Uterus (tissue), 2 donors: ENCODE measurements around the gene LCTL.

ENCODE experiments used
- POLR2A ChIP-seq, 2 donors: fragments of 450-650 bp; IDR thresholded peaks; one replicate each; pipeline ENCODE4 v1.6.1; 2016; ENCODE audit warnings: antibody characterized with exemption in 2 of 2, mild to moderate bottlenecking in 1 of 2, moderate library complexity in 1 of 2
- TF ChIP-seq, protein P1 (sequence below), 4 experiments: fragments of 200-600 bp in 2 of 4; fragments of 450-650 bp in 2 of 4; sonication (generic) in 2 of 4; IDR thresholded peaks; one replicate each; pipeline ENCODE4 v1.5.1; 2016 to 2019; ENCODE audit warnings: antibody characterized with exemption in 4 of 4, mild to moderate bottlenecking in 2 of 4, moderate library complexity in 1 of 4

DNA sequence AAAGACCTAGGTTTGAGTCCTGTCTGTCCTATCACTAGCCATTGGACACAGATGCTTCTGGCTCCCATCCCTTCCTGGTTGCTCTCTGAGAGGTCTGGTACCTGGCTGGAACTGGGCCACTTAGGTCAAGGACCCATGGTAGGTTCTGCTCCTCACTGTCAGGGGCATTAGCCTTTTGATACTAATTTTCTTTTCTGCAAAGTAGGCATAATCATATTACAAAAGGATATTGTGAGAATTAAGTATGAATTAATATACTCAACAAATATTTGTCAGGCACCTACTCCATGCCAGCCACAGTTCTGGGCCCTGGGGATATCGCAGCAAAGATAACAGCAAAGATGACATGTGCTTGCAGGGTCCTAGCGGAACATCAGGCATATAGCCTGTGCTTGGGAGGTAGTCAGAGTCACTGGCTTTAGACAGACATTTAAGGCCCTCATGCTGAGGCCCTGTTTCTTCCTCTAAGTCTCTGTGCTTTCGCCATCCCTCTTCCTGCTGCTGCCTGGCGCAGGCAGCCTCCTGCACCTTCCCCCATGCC, 25.6 kb upstream of the LCTL start:
- TF ChIP-seq, protein P1, sequence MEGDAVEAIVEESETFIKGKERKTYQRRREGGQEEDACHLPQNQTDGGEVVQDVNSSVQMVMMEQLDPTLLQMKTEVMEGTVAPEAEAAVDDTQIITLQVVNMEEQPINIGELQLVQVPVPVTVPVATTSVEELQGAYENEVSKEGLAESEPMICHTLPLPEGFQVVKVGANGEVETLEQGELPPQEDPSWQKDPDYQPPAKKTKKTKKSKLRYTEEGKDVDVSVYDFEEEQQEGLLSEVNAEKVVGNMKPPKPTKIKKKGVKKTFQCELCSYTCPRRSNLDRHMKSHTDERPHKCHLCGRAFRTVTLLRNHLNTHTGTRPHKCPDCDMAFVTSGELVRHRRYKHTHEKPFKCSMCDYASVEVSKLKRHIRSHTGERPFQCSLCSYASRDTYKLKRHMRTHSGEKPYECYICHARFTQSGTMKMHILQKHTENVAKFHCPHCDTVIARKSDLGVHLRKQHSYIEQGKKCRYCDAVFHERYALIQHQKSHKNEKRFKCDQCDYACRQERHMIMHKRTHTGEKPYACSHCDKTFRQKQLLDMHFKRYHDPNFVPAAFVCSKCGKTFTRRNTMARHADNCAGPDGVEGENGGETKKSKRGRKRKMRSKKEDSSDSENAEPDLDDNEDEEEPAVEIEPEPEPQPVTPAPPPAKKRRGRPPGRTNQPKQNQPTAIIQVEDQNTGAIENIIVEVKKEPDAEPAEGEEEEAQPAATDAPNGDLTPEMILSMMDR (IDR thresholded peaks at IDR 0.05): no peak
- no peak for TF ChIP-seq POLR2A (IDR thresholded peaks at IDR 0.05)
